Measurements from ENCODE around the gene ERBB2. TPM values are rescaled to one million over a fixed set of nuclear protein-coding genes. Genes with fewer than 3 reads are reported as not detected.

Gene ERBB2
- total and polyA plus RNA-seq, 2 of the 4 experiments (the other 2 are of a cell fraction), result 28.7 to 33.3 TPM

GRCh38 chr17:39706383-39706782 is 6.5 kb downstream of the ERBB2 start:
- Histone ChIP-seq H2AK9ac (replicated peaks; ENCODE audit: low read depth, low read length, poor library complexity) (no peak overlapping the region), H2AFZ (replicated peaks; ENCODE audit: low read length, poor library complexity) (no peak overlapping the region), H3K56ac (ENCODE audit: extremely low read depth, insufficient read depth, low read length) (no peak overlapping the region), H4K20me1 (ENCODE audit: insufficient read depth, low read length) (peaks cover 49% of the 10 kb centered on the region), H3K4me2 (ENCODE audit: low read depth, low read length) (no peak overlapping the region), H3K23ac (ENCODE audit: low read depth, low read length) (no peak overlapping the region), H2BK15ac (ENCODE audit: low read depth, low read length) (no peak overlapping the region), H3K9ac (ENCODE audit: low read depth, low read length) (no peak overlapping the region), H2AK5ac (ENCODE audit: low read depth, low read length) (no peak overlapping the region), H4K5ac (ENCODE audit: low read depth, low read length) (no peak overlapping the region), H2BK120ac (ENCODE audit: low read depth, low read length) (no peak overlapping the region), H3K4ac (ENCODE audit: low read depth, low read length) (no peak overlapping the region), H4K8ac (ENCODE audit: low read depth in 2 of 2, low read length in 2 of 2) (no peak overlapping the region), H2BK20ac (ENCODE audit: low read depth, low read length) (no peak overlapping the region), H3K4me3 (ENCODE audit: insufficient read depth, low read depth, low read length) (no peak overlapping the region), H3K9me1 (ENCODE audit: insufficient read depth, low read length) (peaks cover 17% of the 10 kb centered on the region), H3K9me3 (ENCODE audit: control insufficient read depth, insufficient read depth, low read length) (no peaks in the 10 kb centered on the region), H3K14ac (replicated peaks; ENCODE audit: low read depth, low read length) (no peak overlapping the region), H3K4me1 (ENCODE audit: control insufficient read depth, insufficient read depth, low read length) (peaks cover 13% of the 10 kb centered on the region; the same call in 1 of the 2 replicates), H2BK5ac (ENCODE audit: low read depth, low read length, poor library complexity, severe bottlenecking) (no peak overlapping the region), H3K27me3 (ENCODE audit: control insufficient read depth, insufficient read depth, low read length) (no peaks in the 10 kb centered on the region), H3K79me1 (ENCODE audit: low read depth in 1 of 2, low read length in 2 of 2) (peaks cover 0 to 60% of the 10 kb centered on the region in 2 experiments; a peak in 2 of 4 replicates), H3K18ac (ENCODE audit: low read depth, low read length) (no peak overlapping the region), H4K91ac (ENCODE audit: insufficient read depth, low read depth, low read length) (no peak overlapping the region), H3K27ac (ENCODE audit: insufficient read depth, low read length) (no peak overlapping the region), H3K36me3 (ENCODE audit: control insufficient read depth, insufficient read depth, low read length) (peaks cover 34% of the 10 kb centered on the region)
- dilution Hi-C loops (cut with HindIII; ENCODE audit: low sequenced_read_pairs, unreplicated experiment), result no loop called here
- CTCF ChIA-PET, result no interaction called here
- in situ Hi-C loops (cut with MboI; ENCODE audit: low sequenced_read_pairs), result no loop called here
- no CpG with 5 or more reads among the region's 8 CpGs for WGBS, 2 experiments (ENCODE audit: extremely low coverage in 2 of 2, insufficient read length in 1 of 2)
- no peak for ATAC-seq (ENCODE audit: low read depth)
- DNase-seq, result no peak
- intact Hi-C loops (cut with micrococcal nuclease), result no loop called here
- POLR2A ChIA-PET (ENCODE audit: unreplicated experiment), result no interaction called here
- BruUV-seq (replicated peaks), result no TSS peak
- no peak for TF ChIP-seq RCOR1 (IDR thresholded peaks at IDR 0.05; ENCODE audit: insufficient replicate concordance, low read length)
- no peak for TF ChIP-seq NFE2L2 (IDR thresholded peaks at IDR 0.05; ENCODE audit: low read depth, low read length)
- no peak for TF ChIP-seq FOS (IDR thresholded peaks at IDR 0.05; ENCODE audit: low read depth, low read length)
- TF ChIP-seq RAD21 (IDR thresholded peaks at IDR 0.05; ENCODE audit: low read length), result no peak
- no peak for TF ChIP-seq MAFK (IDR thresholded peaks at IDR 0.05; ENCODE audit: low read depth, low read length)
- no peak for TF ChIP-seq RFX5 (IDR thresholded peaks at IDR 0.05; ENCODE audit: low read depth, low read length)
- TF ChIP-seq BHLHE40 (IDR thresholded peaks at IDR 0.05; ENCODE audit: low read depth, low read length), result no peak

Measured in IMR-90 (cell line).